ENCODE measurements around the gene VPS29.
"Not testable (repeated sequence)": the region's sequence is repeated elsewhere in the genome, so short reads cannot be mapped to it uniquely, and the experiment has no call there.

The VPS29 gene

GRCh38 chr12:110520876-110521712, 19.2 kb upstream of the VPS29 start:
- DNase-seq (ENCODE audit: low spot score), result not testable (repeated sequence)

GRCh38 chr12:110518014-110518413, 16.1 kb upstream of the VPS29 start:
- not testable (repeated sequence) for DNase-seq (ENCODE audit: low spot score)

- DNase-seq (ENCODE audit: low spot score), result no peak
Observed at GRCh38 chr12:110516995-110517394, 15.1 kb upstream of the VPS29 start.

GRCh38 chr12:110514363-110514762, 12.5 kb upstream of the VPS29 start:
- DNase-seq (ENCODE audit: low spot score), result no peak

GRCh38 chr12:110513842-110514241, 11.9 kb upstream of the VPS29 start:
- no peak for DNase-seq (ENCODE audit: low spot score)

- no peak for DNase-seq (ENCODE audit: low spot score)
Observed at GRCh38 chr12:110508071-110508586, 6.2 kb upstream of the VPS29 start.

- DNase-seq (ENCODE audit: low spot score), result no peak
Observed at GRCh38 chr12:110505332-110505731, 3.4 kb upstream of the VPS29 start.

- no peak for DNase-seq (ENCODE audit: low spot score)
Observed at GRCh38 chr12:110503432-110503831, 1.5 kb upstream of the VPS29 start.

- peak; percentile 64 for DNase-seq (ENCODE audit: low spot score)
Observed at GRCh38 chr12:110501399-110501751, 536 bp downstream of the VPS29 start.

- DNase-seq (ENCODE audit: low spot score), result no peak
Observed at GRCh38 chr12:110498984-110499706, 2.8 kb downstream of the VPS29 start.

- no peak for DNase-seq (ENCODE audit: low spot score)
Observed at GRCh38 chr12:110475426-110475825, 26.5 kb downstream of the VPS29 start.

GRCh38 chr12:110468214-110469048, 33.5 kb downstream of the VPS29 start, which contains the start of the genes FAM216A and GPN3:
Gene FAM216A (plus strand): TSS chr12:110468845. CDS start chr12:110468876, 31 bp downstream.
Gene GPN3 (minus strand): TSS chr12:110468257. CDS start chr12:110468203, 54 bp downstream.
- peak; percentile 99 for DNase-seq (ENCODE audit: low spot score)

GRCh38 chr12:110467847-110468213, 34.1 kb downstream of the VPS29 start:
- DNase-seq (ENCODE audit: low spot score), result no peak

GRCh38 chr12:110466791-110467190, 35.1 kb downstream of the VPS29 start:
- no peak for DNase-seq (ENCODE audit: low spot score)

GRCh38 chr12:110465765-110466164, 36.1 kb downstream of the VPS29 start:
- not testable (repeated sequence) for DNase-seq (ENCODE audit: low spot score)

GRCh38 chr12:110465024-110465423, 36.9 kb downstream of the VPS29 start:
- DNase-seq (ENCODE audit: low spot score), result no peak

- DNase-seq (ENCODE audit: low spot score), result not testable (repeated sequence)
Observed at GRCh38 chr12:110461189-110461588, 40.7 kb downstream of the VPS29 start.

GRCh38 chr12:110458756-110459155, 43.2 kb downstream of the VPS29 start:
- no peak for DNase-seq (ENCODE audit: low spot score)

GRCh38 chr12:110453569-110454296, 48.2 kb downstream of the VPS29 start:
- DNase-seq (ENCODE audit: low spot score), result no peak

- DNase-seq (ENCODE audit: low spot score), result no peak
Observed at GRCh38 chr12:110451263-110451662, 50.6 kb downstream of the VPS29 start.

- DNase-seq (ENCODE audit: low spot score), result peak; percentile 96
Observed at GRCh38 chr12:110449799-110450497, 52.0 kb downstream of the VPS29 start, which contains the start of gene ARPC3. Gene ARPC3 (minus strand): TSS chr12:110450337. CDS start chr12:110450260, 77 bp downstream.

Data from NAMALWA (cell line).